Upper lobe of right lung (tissue), 1 donor: ENCODE measurements around the gene TEX14. TPM values are rescaled to one million over a fixed set of nuclear protein-coding genes. Genes with fewer than 3 reads are reported as not detected.
"Not testable (repeated sequence)": the region's sequence is repeated elsewhere in the genome, so short reads cannot be mapped to it uniquely, and the experiment has no call there.

ENCODE experiments used
- ATAC-seq: fragments of 200-7000 bp; cut with Tn5 transposase; one replicate; pipeline ENCODE4 v1.9.1; 2020; ENCODE audit warnings: mild to moderate bottlenecking, moderate library complexity
- DNase-seq: peaks from one replicate; pipeline ENCODE4 v3.0.0-alpha.2; 2020
- H3K27ac ChIP-seq: fragments of 200-600 bp; one replicate; pipeline ENCODE4 v1.8.0; 2022
- H3K27me3 ChIP-seq: fragments of 200-600 bp; one replicate; pipeline ENCODE4 v1.8.0; 2022; ENCODE audit warnings: mild to moderate bottlenecking
- H3K36me3 ChIP-seq: fragments of 200-600 bp; one replicate; pipeline ENCODE4 v1.8.0; 2022
- H3K4me1 ChIP-seq: fragments of 200-600 bp; one replicate; pipeline ENCODE4 v1.8.0; 2022
- H3K4me3 ChIP-seq: fragments of 200-600 bp; one replicate; pipeline ENCODE4 v1.8.0; 2022; ENCODE audit warnings: mild to moderate bottlenecking
- H3K9me3 ChIP-seq: fragments of 200-600 bp; one replicate; pipeline ENCODE4 v1.8.0; 2022
- intact Hi-C: fragments of 100-400 bp; cut with DNase I; formaldehyde crosslinking; loops from one replicate; pipeline ENCODE4 v1.11.0; 2022
- total RNA-seq: library from RNA; stranded (reverse); fragmentation: NEBNext Ultra II Directional; extraction: Animal tissue kit (Norgen Biotek cat#: 25700); gene quantifications from one replicate; pipeline ENCODE4 v1.2.1, GENCODE V29; 2021
- TF ChIP-seq, protein P1 (sequence below): fragments of 200-600 bp; IDR thresholded peaks from one replicate; pipeline ENCODE4 v1.8.0; 2022; ENCODE audit warnings: antibody characterized with exemption
- donor health status: DM: no; HTN: yes; CAD: no; lungs with severe emphysema.

TEX14 gene
- total RNA-seq, 1 donor from 2014 or later = 1.3 TPM

DNA sequence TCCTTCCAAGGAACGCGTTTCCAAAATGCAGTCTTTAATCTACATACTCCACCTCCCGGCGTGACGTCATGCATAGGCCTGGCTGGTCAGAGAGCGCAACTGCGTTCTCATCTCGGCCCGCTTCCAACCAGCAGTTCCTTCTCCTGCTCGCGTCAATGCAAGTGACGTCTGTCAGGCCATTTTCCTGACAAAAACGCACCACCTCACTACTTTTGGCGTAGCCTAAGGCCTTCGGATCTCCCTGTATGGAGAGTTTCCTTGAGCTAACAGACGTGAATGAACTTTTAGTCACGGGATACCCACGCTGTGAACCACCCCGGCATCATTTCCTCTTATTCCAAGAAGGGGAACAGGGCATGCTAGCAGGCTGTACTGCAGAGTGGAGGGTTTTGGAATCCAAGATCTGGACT, 25.0 kb downstream of the TEX14 start:
- peak overlapping the region; percentile 15 for H3K4me3 ChIP-seq
- intact Hi-C loops = no loop called here
- peak overlapping the region; percentile 67 for H3K27ac ChIP-seq

DNA sequence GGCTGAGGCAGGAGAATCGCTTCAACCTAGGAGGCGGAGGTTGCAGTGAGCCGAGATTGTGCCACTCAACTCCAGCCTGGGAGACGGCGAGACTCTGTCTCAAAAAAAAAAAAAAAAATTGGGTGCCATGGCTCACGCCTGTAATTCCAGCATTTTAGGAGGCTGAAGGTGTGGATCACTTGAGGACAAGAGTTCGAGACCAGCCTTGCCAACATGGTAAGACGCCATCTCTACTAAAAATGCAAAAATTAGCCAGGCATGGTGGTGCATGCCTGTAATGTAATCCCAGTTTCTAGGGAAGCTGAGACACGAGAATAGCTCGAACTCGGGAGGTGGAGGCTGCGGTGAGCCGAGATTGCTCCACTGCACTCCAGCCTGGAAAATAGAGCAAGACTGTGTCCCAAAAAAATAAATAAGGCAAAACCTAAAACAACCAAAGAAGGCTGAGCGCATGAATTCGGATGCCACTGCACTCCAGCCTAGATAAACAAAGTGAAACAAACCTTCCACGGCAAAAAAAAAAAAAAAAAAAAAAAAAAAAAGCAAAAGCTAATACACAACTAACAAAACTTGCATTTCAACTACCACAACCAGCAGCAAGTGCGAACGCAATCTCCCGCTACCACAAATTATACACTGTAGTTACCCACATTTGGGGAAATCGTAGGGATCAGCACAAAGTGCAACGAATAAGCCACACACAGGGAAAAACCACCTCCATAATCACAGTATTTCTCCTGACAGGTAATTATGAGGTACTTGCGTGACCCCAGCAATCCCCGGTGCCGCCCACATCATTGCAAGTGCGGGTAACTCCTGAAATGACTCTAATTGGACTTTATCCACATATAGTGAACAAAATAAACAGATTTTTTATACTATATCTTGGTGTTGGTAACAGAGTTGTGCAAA, 25.6 kb downstream of the TEX14 start:
- no peaks in the 10 kb centered on the region for H3K27me3 ChIP-seq
- intact Hi-C loops = no loop called here
- peak overlapping the region; percentile 67 for H3K27ac ChIP-seq
- H3K4me3 ChIP-seq = peak overlapping the region; percentile 15
- TF ChIP-seq, protein P1, sequence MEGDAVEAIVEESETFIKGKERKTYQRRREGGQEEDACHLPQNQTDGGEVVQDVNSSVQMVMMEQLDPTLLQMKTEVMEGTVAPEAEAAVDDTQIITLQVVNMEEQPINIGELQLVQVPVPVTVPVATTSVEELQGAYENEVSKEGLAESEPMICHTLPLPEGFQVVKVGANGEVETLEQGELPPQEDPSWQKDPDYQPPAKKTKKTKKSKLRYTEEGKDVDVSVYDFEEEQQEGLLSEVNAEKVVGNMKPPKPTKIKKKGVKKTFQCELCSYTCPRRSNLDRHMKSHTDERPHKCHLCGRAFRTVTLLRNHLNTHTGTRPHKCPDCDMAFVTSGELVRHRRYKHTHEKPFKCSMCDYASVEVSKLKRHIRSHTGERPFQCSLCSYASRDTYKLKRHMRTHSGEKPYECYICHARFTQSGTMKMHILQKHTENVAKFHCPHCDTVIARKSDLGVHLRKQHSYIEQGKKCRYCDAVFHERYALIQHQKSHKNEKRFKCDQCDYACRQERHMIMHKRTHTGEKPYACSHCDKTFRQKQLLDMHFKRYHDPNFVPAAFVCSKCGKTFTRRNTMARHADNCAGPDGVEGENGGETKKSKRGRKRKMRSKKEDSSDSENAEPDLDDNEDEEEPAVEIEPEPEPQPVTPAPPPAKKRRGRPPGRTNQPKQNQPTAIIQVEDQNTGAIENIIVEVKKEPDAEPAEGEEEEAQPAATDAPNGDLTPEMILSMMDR = no peak
- H3K4me1 ChIP-seq = peaks cover 3% of the 10 kb centered on the region
- DNase-seq = no peak
- ATAC-seq = no peak
- no peaks in the 10 kb centered on the region for H3K9me3 ChIP-seq
- no peaks in the 10 kb centered on the region for H3K36me3 ChIP-seq

More for the DNA sequence above, 25.0 kb downstream of the TEX14 start:
- H3K36me3 ChIP-seq = no peaks in the 10 kb centered on the region
- DNase-seq (peak; percentile 86), ATAC-seq (peak; percentile 92)
- H3K9me3 ChIP-seq = no peaks in the 10 kb centered on the region
- no peaks in the 10 kb centered on the region for H3K27me3 ChIP-seq
- TF ChIP-seq, protein P1 = no peak
- H3K4me1 ChIP-seq = peaks cover 3% of the 10 kb centered on the region

DNA sequence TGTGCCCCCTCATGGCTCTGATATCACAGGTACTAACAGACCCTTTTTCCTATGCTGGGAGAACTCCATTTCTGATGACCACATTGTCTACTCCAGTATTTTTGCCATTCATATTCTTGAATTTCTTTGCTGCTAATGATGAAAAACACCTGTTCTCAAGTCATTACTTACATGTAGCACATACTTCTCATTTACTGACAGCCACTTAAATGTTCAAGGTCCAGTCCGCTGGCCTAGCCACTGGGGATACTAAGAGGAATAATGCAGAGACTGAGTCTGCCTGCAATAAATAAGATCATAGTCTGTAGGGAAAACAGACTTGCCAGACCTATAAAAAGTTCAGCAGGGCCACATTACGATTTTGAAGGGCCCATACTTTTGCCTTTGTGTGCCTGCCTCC, 27.5 kb downstream of the TEX14 start:
- H3K9me3 ChIP-seq = no peaks in the 10 kb centered on the region
- no peak overlapping the region for H3K27ac ChIP-seq
- H3K4me3 ChIP-seq = no peak overlapping the region
- H3K4me1 ChIP-seq = peaks cover 3% of the 10 kb centered on the region
- TF ChIP-seq, protein P1 = no peak
- intact Hi-C loops = no loop called here
- ATAC-seq (no peak), DNase-seq (no peak)
- H3K27me3 ChIP-seq = no peaks in the 10 kb centered on the region
- no peaks in the 10 kb centered on the region for H3K36me3 ChIP-seq

DNA sequence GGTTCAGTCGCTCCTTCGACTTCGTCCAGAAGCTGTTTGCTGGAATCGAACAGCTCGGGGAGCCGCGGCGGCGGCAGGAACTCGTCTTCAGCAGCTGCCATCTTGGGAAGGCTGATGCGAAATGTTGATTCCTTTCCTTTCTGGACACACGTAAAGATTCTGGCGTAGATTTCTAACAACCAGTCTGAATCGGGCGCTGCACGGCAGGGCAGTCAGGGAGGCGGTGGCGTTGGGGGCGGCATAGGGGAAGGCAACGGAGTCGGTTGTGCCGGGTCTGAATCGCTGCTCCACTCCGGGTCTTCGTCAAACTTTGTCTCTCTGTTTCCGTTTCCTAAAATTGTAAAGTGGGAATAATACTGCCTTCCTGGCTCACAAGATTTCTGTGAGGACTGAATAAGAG, 30.3 kb downstream of the TEX14 start:
- H3K4me1 ChIP-seq = peaks cover 4% of the 10 kb centered on the region
- no peaks in the 10 kb centered on the region for H3K27me3 ChIP-seq
- intact Hi-C loops = no loop called here
- H3K4me3 ChIP-seq = no peak overlapping the region
- ATAC-seq = no peak
- H3K36me3 ChIP-seq = no peaks in the 10 kb centered on the region
- no peaks in the 10 kb centered on the region for H3K9me3 ChIP-seq
- TF ChIP-seq, protein P1 = no peak
- DNase-seq = no peak
- no peak overlapping the region for H3K27ac ChIP-seq

DNA sequence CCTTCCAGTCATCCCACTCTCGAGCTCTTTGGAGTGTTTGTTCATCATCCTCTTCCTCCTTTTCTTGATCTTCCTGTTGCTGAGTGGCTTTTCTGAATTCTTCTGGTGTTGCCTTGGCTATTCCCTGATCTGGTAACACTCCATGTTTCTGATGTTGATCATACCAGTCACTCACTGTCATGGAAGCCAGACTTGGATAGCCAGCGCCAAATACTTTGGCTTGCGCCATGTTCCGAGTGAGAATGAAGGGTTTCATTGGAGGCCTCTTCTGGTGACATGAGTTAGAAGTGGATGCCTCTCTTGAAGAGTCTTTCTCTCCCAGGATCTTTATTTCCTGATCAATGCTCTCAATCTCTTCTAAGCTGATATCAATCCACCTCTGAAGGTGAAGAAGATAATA, 31.2 kb downstream of the TEX14 start:
- Histone ChIP-seq H3K4me1 (peaks cover 4% of the 10 kb centered on the region), H3K27ac (no peak overlapping the region), H3K36me3 (no peaks in the 10 kb centered on the region), H3K27me3 (no peaks in the 10 kb centered on the region), H3K9me3 (no peaks in the 10 kb centered on the region), H3K4me3 (no peak overlapping the region)
- intact Hi-C loops = no loop called here
- TF ChIP-seq, protein P1 = no peak
- DNase-seq (no peak), ATAC-seq (no peak)

DNA sequence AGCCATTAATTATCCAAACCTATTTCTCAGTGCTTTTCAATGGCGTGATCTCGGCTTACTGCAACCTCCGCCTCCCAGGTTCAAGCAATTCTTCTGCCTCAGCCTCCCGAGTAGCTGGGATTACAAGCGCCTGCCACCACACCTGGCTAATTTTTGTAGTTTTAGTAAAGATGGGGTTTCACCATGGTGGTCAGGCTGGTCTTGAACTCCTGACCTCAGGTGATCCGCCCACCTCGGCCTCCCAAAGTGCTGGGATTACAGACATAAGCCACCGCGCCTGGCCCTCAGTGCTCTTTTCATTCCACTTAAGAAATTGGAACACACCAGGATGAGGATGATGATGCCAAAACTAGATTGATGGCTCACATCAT, 32.1 kb downstream of the TEX14 start:
- intact Hi-C loops = not testable (repeated sequence)

More for the DNA sequence above, 32.1 kb downstream of the TEX14 start:
- not testable (repeated sequence) for DNase-seq, H3K4me1 ChIP-seq, H3K36me3 ChIP-seq, H3K27me3 ChIP-seq, H3K9me3 ChIP-seq, ATAC-seq
- H3K4me3 ChIP-seq = peak overlapping the region; percentile 58
- peak overlapping the region; percentile 95 for H3K27ac ChIP-seq
